Mammary epithelial cell (primary cell): Measurements from ENCODE around the gene DUS3L.

Experiments used
- CTCF ChIP-seq, 2 donors: IDR thresholded peaks in 1 of 2; conservative IDR thresholded peaks in 1 of 2; 2 replicates each; pipeline ENCODE4 v1.5.1; 2011 to 2012; ENCODE audit warnings: inconsistent platforms in 2 of 2, low read length in 2 of 2, mild to moderate bottlenecking in 2 of 2, control low read depth in 1 of 2, low read depth in 1 of 2; ENCODE audit not compliant: insufficient read depth in 1 of 2; ENCODE audit errors: extremely low read depth in 1 of 2
- EZH2 ChIP-seq: IDR thresholded peaks from 2 replicates; pipeline ENCODE4 v1.6.1; 2012; ENCODE audit warnings: low read length, inconsistent platforms, borderline replicate concordance

- TF ChIP-seq CTCF (conservative IDR thresholded peaks at IDR 0.05 in 1 of 2, IDR thresholded peaks at IDR 0.05 in 1 of 2; ENCODE audit: extremely low read depth in 1 of 2, insufficient read depth in 1 of 2, low read depth in 1 of 2, low read length in 2 of 2): no peak
- no peak for TF ChIP-seq EZH2
Observed at GRCh38 chr19:5782945-5783919, 7.7 kb downstream of the DUS3L start.
